Parathyroid adenoma (tissue), 2 donors: Measurements from ENCODE around the gene ANKIB1.

Experiments
- H2AFZ ChIP-seq: fragments of 300-600 bp; sonication (generic); one replicate; pipeline ENCODE4 v1.7.0; 2017; ENCODE audit warnings: antibody characterized with exemption, mild to moderate bottlenecking
- H3K27ac ChIP-seq: fragments of 300-600 bp; sonication (generic); one replicate; pipeline ENCODE4 v1.7.0; 2017
- H3K27me3 ChIP-seq: fragments of 300-600 bp; sonication (generic); one replicate; pipeline ENCODE4 v1.7.0; 2017; ENCODE audit warnings: low read length; ENCODE audit not compliant: control insufficient read depth, insufficient read depth
- H3K36me3 ChIP-seq: fragments of 300-600 bp; sonication (generic); one replicate; pipeline ENCODE4 v1.7.0; 2017; ENCODE audit warnings: low read length; ENCODE audit not compliant: control insufficient read depth, insufficient read depth
- H3K4me1 ChIP-seq: fragments of 300-600 bp; sonication (generic); one replicate; pipeline ENCODE4 v1.7.0; 2017; ENCODE audit warnings: control low read depth
- H3K4me2 ChIP-seq: fragments of 300-600 bp; sonication (generic); one replicate; pipeline ENCODE4 v1.7.0; 2017; ENCODE audit warnings: low read length
- H3K4me3 ChIP-seq: fragments of 300-600 bp; sonication (generic); one replicate; pipeline ENCODE4 v1.7.0; 2017; ENCODE audit warnings: low read depth, low read length
- H3K79me2 ChIP-seq: fragments of 300-600 bp; sonication (generic); one replicate; pipeline ENCODE4 v1.7.0; 2017; ENCODE audit warnings: control low read depth
- H3K9ac ChIP-seq: fragments of 300-600 bp; sonication (generic); one replicate; pipeline ENCODE4 v1.7.0; 2017; ENCODE audit warnings: mild to moderate bottlenecking
- H3K9me3 ChIP-seq: fragments of 300-600 bp; sonication (generic); one replicate; pipeline ENCODE4 v1.7.0; 2017; ENCODE audit warnings: low read length; ENCODE audit not compliant: control insufficient read depth
- TF ChIP-seq, protein P1 (sequence below): fragments of 300-600 bp; sonication (generic); IDR thresholded peaks from one replicate; pipeline ENCODE4 v1.7.0; 2017; ENCODE audit warnings: antibody characterized with exemption, mild to moderate bottlenecking
- donor health status: primary hyperparathyroidism.

The ANKIB1 gene

DNA sequence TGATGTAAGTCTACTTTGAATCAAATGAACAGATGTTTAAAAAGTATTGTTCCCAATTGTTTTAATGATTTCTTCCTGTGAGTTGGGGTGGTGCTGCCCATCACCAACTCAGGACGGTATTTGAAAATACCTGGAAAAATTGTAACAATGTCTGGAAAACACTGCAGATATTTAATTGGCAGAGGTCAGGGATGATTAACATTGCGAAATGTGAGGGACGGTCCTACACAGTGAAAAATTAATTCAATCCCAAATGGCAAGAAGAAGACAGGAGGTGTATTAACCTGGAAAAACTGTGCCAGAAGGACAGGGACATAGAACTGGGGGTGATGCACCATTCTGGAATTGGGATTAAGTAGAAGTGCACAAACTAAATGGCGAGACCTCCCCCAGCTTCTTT lies 29.6 kb downstream of the ANKIB1 start:
- H3K27ac ChIP-seq, result no peak overlapping the region
- H3K4me3 ChIP-seq, result no peak overlapping the region
- no peaks in the 10 kb centered on the region for H3K4me1 ChIP-seq
- H3K4me2 ChIP-seq, result no peak overlapping the region
- H3K9ac ChIP-seq, result no peak overlapping the region
- no peaks in the 10 kb centered on the region for H3K27me3 ChIP-seq
- no peak overlapping the region for H2AFZ ChIP-seq
- TF ChIP-seq, protein P1, sequence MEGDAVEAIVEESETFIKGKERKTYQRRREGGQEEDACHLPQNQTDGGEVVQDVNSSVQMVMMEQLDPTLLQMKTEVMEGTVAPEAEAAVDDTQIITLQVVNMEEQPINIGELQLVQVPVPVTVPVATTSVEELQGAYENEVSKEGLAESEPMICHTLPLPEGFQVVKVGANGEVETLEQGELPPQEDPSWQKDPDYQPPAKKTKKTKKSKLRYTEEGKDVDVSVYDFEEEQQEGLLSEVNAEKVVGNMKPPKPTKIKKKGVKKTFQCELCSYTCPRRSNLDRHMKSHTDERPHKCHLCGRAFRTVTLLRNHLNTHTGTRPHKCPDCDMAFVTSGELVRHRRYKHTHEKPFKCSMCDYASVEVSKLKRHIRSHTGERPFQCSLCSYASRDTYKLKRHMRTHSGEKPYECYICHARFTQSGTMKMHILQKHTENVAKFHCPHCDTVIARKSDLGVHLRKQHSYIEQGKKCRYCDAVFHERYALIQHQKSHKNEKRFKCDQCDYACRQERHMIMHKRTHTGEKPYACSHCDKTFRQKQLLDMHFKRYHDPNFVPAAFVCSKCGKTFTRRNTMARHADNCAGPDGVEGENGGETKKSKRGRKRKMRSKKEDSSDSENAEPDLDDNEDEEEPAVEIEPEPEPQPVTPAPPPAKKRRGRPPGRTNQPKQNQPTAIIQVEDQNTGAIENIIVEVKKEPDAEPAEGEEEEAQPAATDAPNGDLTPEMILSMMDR, result no peak
- no peaks in the 10 kb centered on the region for H3K9me3 ChIP-seq
- no peaks in the 10 kb centered on the region for H3K36me3 ChIP-seq
- H3K79me2 ChIP-seq, result peaks cover 8% of the 10 kb centered on the region

DNA sequence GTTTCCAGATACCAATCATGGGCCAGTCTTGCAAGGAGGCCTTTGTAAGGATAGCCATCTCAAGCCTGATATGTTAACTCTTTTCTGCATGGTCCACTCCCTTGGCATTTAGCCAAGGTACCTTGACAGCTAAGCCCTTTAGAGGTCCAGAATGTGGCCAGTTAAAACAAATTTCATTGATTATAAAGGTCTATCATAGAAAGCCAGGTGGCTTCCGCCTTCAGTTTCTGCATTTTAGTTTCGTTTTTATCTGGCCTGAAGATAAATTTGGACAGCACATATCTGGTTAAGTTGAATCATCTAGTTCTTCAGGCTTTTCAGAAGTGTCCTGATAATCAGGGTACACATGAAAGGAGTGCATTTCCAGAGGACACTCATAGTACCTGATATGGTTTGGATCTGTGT lies 30.7 kb downstream of the ANKIB1 start:
- no peak overlapping the region for H3K4me2 ChIP-seq
- no peaks in the 10 kb centered on the region for H3K27me3 ChIP-seq
- no peaks in the 10 kb centered on the region for H3K9me3 ChIP-seq
- no peak overlapping the region for H3K27ac ChIP-seq
- no peaks in the 10 kb centered on the region for H3K36me3 ChIP-seq
- H3K9ac ChIP-seq, result no peak overlapping the region
- H3K79me2 ChIP-seq, result peaks cover 8% of the 10 kb centered on the region
- no peaks in the 10 kb centered on the region for H3K4me1 ChIP-seq
- no peak overlapping the region for H2AFZ ChIP-seq
- H3K4me3 ChIP-seq, result no peak overlapping the region
- TF ChIP-seq, protein P1, result no peak

DNA sequence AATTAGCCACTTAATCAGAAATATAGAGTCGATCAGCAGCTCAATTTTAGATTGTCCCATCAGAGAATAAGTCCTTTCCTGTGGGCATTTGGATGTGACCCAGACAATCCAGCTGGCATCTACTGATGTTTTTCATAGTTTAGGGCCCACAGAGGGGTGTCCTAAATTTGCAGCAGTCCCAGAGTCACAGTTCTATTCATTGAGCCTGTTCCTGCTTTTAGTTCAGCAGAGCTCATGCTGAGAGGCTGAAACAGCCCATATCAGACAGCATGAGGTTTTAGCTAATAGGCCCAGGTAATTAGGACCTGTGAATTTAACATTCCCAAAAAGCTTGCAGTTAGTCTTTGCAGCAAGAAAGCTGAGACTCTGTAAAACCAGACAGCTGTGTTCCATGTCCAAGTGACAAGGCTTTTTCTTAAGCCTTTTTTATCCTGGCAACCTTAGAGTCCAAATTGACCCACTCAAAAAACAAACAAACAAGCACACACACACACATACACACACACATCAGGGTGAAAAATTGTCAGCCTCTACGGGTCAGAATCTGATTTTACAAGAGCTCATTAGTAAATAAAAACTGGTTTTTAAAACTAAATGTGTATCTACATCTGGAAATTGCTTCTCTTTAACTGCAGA lies 33.7 kb downstream of the ANKIB1 start:
- Histone ChIP-seq H3K4me3 (no peak overlapping the region), H3K4me2 (no peak overlapping the region), H3K27me3 (no peaks in the 10 kb centered on the region), H3K27ac (no peak overlapping the region), H3K36me3 (no peaks in the 10 kb centered on the region), H2AFZ (no peak overlapping the region), H3K4me1 (no peaks in the 10 kb centered on the region), H3K9ac (no peak overlapping the region), H3K79me2 (peaks cover 10% of the 10 kb centered on the region), H3K9me3 (no peaks in the 10 kb centered on the region)
- TF ChIP-seq, protein P1, result no peak

DNA sequence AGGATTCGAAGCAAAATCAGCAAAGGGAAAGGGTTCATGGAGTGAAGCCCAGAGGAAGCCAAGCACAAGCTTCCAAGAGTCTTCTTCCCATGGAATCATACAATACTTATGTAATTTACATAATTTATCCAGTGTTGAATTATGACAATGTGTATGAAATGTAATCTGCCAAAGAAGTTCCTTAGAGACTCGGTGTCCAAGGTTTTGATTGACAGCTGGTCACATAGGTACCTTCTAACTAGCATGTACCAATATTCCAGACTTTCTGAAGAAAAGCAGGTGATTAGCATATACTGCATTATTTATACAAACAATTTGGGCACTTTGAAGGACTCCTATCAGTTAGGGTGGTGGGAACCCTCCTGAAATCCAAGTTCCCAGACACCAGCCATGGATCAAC lies 35.3 kb downstream of the ANKIB1 start:
- H3K4me1 ChIP-seq, result no peaks in the 10 kb centered on the region
- TF ChIP-seq, protein P1, result no peak
- no peak overlapping the region for H3K4me3 ChIP-seq
- H3K9me3 ChIP-seq, result no peaks in the 10 kb centered on the region
- H2AFZ ChIP-seq, result no peak overlapping the region
- peaks cover 21% of the 10 kb centered on the region for H3K79me2 ChIP-seq
- H3K27me3 ChIP-seq, result no peaks in the 10 kb centered on the region
- no peaks in the 10 kb centered on the region for H3K36me3 ChIP-seq
- H3K4me2 ChIP-seq, result no peak overlapping the region
- H3K27ac ChIP-seq, result no peak overlapping the region
- no peak overlapping the region for H3K9ac ChIP-seq

DNA sequence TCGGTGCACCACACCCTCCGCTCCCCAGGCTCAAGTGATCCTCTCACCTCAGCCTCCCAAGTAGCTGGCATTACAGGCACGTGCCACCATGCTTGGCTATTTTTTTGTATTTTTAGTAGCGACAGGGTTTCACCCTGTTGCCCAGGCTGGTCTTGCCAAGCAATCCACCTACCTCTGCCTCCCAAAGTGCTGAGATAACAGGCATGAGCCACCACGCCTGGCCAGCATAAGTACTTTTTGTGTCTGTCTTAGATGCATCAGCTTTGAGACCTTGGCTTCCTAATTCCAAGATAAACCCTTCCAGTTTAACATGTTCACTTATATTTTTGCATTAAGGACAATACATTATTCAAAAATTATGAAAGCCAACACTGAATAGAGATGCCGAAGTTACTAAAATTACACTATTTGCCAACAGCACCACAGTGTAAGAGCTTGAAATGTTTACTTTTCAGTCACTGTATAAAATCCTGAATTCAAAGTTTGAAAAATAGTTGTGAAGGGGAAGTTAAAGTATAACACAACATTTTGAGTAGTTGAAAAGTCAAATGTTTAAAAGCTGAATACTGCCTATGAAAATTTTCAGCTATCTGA lies 36.5 kb downstream of the ANKIB1 start:
- Histone ChIP-seq H3K79me2 (peaks cover 26% of the 10 kb centered on the region), H3K4me3 (no peak overlapping the region), H3K9me3 (no peaks in the 10 kb centered on the region), H2AFZ (no peak overlapping the region), H3K4me1 (no peaks in the 10 kb centered on the region), H3K27me3 (no peaks in the 10 kb centered on the region), H3K4me2 (no peak overlapping the region), H3K9ac (no peak overlapping the region), H3K27ac (no peak overlapping the region), H3K36me3 (no peaks in the 10 kb centered on the region)
- TF ChIP-seq, protein P1, result no peak
